GM18499 (cell line): ENCODE measurements around the gene ING4.
"Not testable (repeated sequence)": the region's sequence is repeated elsewhere in the genome, so short reads cannot be mapped to it uniquely, and the experiment has no call there.

Experiments
- ATAC-seq: cut with Tn5 transposase; IDR thresholded peaks from one replicate; pipeline ENCODE4 v1.9.1; 2021; ENCODE audit warnings: moderate number of reproducible peaks; ENCODE audit not compliant: insufficient read depth, unreplicated experiment

The ING4 gene

DNA sequence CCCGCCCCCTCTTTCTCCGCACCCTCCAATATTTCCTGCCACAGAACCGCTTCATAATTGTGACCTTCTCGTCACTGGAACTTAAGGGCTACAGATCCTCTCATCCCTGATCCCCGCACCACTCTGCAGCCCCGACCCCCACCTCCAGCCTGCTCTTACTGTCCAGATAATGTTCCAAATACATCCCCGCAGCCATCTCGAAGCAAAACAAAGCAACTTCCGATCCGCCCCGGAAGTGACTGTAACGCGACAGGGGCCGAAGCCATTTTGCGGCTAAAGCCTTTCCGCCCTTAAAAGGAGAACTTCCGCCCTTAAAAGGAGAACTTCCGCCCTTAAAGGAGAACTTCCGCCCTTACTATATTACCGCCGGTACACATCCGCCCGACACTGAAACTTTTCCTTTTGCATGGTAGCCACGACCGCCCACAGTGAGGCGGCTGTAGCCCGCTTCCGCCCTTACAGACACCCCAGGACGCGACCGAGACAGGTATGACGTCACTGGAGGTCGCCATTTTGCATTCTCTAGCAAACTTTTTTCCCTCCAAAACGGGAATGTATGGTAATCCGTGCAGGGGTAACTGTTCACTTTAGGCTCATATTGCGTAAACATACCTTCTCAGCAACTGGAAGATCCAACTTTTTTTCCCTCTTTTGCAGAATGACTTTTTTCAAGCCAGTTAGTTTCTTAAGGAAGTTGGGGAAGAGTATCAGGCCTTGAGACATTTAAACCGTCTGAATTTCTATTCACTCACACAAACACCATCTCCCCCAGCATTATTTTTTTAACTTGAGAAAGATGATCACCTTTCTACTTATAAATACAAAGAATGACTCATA, at the start of gene ING4:
Gene ING4, minus strand, starts transcription at position 214 of the 837 bp plus-strand sequence. Its CDS starts 18 bp downstream, at position 196.
- peak; percentile 75 for ATAC-seq

DNA sequence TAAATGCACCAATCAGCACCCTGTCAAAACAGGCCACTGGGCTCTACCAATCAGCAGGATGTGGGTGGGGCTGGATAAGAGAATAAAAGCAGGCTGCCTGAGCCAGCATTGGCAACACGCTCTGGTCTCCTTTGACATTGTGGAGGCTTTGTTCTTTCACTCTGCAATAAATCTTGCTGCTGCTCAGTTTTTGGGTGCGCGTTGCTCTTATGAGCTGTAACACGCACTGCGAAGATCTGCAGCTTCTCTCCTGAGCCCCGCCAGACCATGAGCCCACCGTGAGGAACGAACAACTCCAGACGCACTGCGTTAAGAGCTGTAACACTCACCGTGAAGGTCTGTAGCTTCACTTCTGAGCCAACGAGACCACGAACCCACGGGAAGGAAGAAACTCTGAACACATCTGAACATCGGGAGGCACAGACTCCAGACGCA, 46.1 kb upstream of the ING4 start:
- no peak for ATAC-seq

GRCh38 chr12:6708351-6708750, 45.4 kb upstream of the ING4 start:
- not testable (repeated sequence) for ATAC-seq

DNA sequence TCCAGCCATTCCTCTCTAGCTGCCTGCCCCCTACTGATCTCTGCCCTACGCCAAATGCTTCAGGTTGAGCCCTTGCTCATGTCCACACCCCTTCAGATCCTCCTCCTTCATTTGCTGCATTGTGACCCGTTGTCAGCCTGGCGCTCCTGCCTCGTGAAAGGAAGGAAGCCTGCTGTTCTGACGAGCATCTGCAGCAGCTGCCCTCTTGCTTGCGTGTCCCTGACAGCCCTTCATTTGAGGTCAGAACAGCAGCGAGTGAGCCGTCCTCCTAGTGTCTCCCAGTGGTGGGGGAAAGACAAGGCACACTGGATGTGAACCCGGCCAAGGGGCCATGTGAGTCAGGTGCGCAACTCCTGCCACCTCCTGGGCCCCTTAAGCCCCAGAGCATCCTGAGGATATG, 40.7 kb upstream of the ING4 start:
- ATAC-seq: no peak

DNA sequence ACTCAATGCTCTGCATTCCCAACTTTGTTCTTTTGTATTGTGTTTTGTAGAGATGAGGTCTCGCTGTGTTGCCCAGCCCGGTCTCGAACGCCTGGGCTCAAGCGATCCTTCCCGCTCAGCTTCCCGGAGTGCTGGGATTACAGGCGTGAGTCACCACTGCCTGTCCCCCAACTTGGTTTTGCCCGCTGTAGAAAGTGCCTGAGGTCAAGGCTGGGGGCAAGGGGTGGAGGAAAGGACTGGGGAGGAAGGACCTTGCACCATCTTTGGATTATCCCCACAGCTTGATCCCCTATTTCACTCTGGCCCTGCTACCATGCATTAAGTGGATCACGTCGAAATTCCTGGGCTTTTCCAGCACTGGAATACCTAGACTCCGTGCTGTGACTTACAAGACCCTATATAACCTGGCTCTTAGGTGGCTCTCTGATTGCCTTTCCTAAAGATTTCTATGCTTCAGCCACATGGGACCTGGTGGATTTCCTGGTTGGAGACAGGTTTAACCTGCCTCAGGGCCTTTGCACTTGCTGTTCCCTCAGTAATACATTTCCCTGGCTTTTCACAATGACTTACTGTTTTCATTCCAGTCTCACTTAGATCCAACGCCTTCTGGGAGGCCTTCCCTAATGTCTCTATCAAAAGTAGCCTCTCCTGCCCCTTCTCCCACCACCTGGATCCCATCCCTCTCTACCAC, 38.3 kb upstream of the ING4 start:
- ATAC-seq: no peak

GRCh38 chr12:6700646-6701051, 37.7 kb upstream of the ING4 start, which contains the start of gene PIANP:
PIANP (minus strand) TSS chr12:6700815; CDS start chr12:6698061, 2,754 bp downstream.
- ATAC-seq: no peak

DNA sequence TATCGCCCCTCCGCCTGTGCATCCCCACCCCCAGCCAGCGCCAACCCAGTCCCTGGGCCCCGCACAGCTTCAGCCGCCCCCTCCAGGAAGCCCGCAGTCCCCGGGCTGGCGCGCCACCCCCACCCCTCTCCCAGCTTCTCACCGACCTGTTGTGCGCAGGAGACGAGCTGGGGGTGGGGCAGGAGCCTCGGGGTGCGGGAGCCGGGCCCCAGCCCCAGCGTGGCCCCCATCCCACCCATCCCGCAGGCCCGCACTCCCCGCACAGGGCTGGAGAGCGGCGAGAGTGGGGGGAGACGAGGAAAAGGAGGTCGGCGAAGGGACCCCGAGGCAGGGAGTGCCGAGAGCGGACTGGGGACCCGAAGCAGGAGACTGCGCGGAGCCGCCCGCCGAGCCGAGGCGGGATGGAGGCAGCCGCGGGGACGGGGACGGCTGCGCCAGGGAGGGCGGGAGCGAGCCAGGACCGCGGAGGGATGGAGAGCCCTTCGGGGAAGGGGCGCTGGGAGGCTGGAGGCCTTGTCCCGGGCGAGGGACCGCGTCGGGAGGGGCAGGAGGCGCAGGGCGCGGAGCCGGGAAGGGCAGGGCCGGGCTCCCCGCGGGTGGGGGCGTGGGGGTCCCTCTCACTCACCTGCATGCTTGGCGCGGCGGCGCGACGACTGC, 37.2 kb upstream of the ING4 start:
- ATAC-seq: no peak

DNA sequence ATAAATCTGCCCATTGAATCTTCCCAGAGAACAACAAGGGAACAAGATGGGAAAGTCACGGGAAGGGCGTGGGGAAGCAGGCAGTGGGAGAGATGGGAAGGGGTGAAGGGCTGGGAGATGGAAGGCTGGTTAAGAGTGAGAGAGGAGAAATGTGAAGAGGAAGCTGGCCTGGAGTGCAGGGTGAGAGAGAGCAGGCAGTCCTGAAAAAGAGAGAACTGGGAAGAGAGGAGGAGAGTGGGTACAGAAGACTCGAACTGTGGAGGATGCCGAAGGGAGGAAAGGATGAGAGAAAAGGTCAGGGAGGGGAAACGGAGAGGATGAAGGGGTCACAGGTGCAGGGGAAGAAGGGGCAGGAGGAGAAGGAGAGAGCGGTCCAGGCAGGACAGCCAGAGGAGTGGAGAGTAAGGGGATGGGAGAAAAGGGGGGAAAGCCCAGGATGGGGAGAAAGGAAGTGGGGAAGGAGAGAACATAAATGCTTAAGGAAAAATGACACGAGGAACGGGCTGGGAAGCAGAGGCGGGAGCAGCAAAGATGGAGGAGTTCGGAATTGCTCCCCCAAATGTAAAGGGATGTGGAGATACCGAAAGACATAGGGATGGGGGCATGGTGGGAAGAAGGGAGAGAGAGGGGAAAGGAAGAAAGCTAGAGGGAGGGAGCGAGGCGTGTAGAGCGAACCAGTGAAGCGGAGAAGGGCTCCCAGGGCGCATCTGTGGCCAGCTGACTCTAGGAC, 36.5 kb upstream of the ING4 start:
- no peak for ATAC-seq

DNA sequence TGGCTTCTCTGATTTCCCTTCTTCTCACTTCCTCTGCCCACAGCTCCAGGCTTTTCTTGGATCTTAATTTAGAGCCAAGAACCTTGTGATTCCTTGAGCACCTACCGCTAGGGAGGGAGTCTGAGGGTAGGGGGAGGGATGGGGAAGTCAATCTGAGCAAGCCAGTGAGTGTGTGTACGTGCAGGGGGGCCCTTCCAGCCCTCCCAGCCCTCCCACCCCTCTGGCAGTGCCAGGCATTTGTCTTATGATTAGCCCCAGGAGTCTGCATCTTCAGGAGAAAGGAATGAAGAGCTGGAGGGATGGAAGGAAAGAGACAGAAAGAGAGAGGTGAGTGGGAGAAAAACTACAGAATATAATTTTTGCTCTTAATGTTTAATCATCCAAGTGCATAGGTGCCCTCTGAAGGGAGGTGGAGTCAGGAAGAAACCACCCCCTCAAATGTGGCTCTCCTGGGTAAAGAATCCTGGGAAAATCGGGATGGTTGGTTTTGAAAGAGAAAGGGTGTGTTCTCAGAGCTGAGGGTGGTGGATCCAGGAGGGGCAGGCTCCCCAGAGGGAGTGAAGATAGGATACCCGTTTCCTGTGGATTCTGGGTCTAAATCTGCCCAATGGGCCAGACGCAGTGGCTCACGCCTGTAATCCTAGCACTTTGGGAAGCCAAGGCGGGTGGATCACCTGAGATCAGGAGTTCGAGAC, 35.6 kb upstream of the ING4 start:
- no peak for ATAC-seq

DNA sequence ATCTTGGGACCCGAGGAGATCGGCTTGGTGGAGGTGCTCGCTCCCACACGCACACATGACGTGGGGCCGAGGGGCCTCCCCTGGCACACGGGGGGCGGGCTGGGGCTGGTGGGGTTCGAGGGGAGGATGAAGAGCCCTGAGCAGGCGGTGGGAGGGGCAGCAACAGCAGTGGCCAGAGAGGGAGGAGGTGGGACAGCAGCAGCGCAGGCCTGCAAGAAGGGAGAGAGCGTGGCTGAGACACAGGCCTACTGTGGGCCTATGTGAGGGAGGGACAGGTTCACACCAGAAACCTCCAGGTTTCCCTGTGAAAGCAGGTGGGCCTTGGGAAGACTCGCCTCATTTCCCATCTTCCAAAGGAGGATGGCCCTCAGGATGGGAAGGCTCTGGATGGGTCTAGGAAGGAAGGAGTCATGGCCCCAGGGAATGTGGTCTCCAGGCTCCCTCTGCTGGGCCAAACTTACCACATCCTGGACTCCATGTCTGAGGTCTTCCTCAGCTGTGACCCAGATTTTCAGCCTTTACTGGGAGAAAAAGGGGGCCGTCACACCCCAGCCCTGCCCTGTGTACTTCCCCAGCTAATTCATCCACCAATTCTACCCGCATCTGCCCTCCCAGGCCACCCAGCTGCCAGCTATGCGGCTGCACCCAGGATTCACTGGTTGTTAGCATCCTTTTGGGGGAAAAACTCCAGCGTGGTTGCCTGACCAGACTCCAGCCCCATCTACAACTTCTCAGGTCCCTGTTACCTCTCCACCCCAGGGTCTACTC, 34.8 kb upstream of the ING4 start:
- no peak for ATAC-seq

DNA sequence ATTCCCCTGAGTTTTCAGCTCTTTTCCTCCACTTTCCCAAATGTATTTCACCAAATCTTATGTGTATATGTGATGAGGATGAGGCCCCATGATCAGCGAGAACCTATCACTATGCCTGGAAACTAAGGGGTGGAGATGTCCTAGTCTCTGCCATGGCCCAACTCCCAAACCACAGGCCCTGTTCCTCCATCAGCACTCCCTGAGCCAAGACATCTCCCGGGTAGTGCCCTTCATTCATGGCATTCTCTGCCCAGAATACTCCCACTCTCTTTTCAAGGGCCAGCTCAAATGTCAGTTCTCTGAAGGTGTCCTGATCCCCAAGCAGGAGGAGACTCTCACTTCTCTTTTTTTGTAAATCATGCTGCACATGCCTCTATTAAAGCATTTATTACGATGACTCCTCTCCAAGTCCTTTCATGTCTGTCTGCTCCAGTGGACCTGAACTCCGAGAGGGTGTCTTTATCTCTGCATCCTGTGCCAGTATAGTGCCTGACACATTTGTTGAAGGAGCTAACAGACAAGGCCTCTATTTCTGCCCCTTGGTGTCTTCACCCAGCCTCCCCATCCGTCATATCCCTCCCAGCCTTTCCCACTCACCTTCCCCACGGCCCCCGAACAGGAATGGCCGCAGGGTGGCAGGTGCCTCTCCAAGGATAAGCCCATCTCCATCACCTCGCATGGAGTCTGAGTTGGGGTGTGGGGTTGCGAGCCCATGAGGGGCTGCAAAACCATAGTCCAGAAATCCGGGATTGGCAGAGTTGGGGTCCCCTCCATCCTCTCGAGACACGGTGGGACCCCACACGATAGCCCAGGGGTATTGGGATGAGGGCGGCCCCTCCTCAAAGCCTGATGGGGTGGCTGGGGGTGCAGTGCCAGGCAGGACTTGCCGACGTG, 34.0 kb upstream of the ING4 start:
- ATAC-seq: no peak

- no peak for ATAC-seq
Observed at GRCh38 chr12:6695313-6696045, 32.6 kb upstream of the ING4 start.

DNA sequence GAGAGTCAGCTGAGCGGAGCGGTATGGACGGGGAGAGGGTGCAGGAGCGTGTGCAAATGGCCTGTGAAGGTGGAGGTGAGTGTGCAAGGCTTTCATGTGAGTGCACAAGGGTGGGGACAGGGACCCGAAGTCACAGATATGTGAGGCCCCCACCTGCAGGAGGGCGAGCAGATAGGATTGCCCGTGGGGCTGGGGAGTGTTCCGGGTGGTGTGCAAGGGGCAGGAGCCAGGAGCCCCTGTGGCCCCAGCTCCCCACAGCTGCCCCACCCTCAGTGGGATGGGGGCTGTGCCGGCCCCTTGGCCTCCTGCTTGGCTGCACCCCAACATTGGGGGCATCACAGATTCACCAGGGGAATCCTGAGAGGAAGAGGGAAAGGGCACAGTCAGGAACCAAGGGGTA, 31.8 kb upstream of the ING4 start:
- ATAC-seq: no peak

DNA sequence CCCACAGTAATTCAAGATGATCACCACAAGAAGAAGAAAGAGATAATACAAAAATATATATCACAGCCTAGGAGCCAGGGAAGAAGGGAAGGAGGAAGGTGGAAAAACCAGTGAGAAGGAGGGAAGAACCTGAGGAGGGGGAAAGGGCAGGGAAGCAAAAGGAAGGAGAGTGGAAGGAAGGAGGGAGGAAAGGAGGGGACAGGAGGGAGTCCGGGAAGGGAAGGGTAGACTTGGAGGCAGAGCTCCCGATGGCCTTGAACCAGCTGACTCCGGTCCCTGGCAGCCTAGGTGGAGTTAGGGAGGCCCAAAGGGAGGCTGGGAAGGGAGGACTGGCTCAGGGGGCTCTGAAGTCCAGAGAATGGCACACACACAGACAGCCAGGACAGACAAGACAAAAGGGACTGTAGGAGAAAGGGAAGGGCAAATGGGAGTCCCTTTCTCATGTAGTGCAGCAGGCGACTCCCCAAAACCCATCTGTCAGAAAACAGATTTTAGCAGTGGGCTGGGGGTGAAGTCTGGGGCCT, 31.0 kb upstream of the ING4 start:
- no peak for ATAC-seq

- no peak for ATAC-seq
Observed at GRCh38 chr12:6692888-6693287, 30.0 kb upstream of the ING4 start.

DNA sequence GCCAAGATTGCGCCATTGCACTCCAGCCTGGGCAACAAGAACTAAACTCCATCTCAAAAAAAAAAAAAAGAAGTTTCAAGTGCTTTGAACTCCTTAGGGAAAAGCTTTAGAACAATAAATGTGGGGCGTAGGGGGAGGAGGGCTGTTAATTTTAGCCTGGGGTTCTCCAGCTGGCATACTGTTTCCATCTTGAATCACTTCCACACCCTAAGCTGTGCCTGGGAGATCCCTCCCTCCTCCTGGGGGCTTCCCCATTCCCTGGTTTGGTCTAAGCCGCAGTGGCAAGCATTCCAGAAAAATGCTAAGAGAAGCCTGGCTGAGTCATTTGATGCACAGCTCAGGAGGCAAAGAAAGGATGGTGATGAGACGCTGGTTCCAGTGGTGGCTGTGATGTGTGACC, 28.6 kb upstream of the ING4 start:
- ATAC-seq: no peak
